HEK293 (cell line): ENCODE data around the gene ARHGEF28.

Experiments used
- CTCF ChIA-PET: fragments of 350-600 bp; formaldehyde crosslinking; extraction: SDS; loops from one replicate; lab custom pipeline; 2021; ENCODE audit warnings: antibody characterized with exemption; lab: Yijun Ruan, JAX
- POLR2A ChIA-PET: fragments of 300-600 bp; formaldehyde crosslinking; extraction: SDS; loops from one replicate; lab custom pipeline; 2020; ENCODE audit warnings: antibody characterized with exemption, inconsistent platforms; lab: Yijun Ruan, JAX
- H3K27ac ChIP-seq: fragments of 200-500 bp; sonication (Bioruptor generic); 2 replicates; pipeline ENCODE4 v1.5.1; 2014; ENCODE audit warnings: low read depth, low read length, control low read depth, inconsistent platforms; ENCODE audit errors: extremely low read depth
- H3K36me3 ChIP-seq, 2 experiments: fragments of 200-500 bp in 1 of 2; sonication (Bioruptor generic) in 1 of 2; 1 replicate in 1 of 2; 2 replicates in 1 of 2; pipeline ENCODE4 v1.5.1; 2014 to 2017; ENCODE audit warnings: inconsistent platforms in 2 of 2, low read length in 2 of 2; ENCODE audit not compliant: control insufficient read depth in 2 of 2, insufficient read depth in 1 of 2
- H3K4me1 ChIP-seq: fragments of 200-500 bp; sonication (Bioruptor generic); 2 replicates; pipeline ENCODE4 v1.5.1; 2014; ENCODE audit warnings: mild to moderate bottlenecking, low read length, inconsistent platforms; ENCODE audit not compliant: control insufficient read depth, insufficient read depth
- H3K4me3 ChIP-seq: 2 replicates; pipeline ENCODE4 v1.5.1; 2011; ENCODE audit warnings: low read depth, mild to moderate bottlenecking, control low read depth, low read length, moderate library complexity
- H3K9me3 ChIP-seq: fragments of 200-500 bp; sonication (Bioruptor generic); 2 replicates; pipeline ENCODE4 v1.5.1; 2014; ENCODE audit warnings: low read depth, low read length, inconsistent platforms; ENCODE audit not compliant: control insufficient read depth, insufficient read depth
- KLF1 ChIP-seq: fragments of 450-650 bp; formaldehyde crosslinking; IDR thresholded peaks from 2 replicates; pipeline ENCODE4 v1.5.1; 2016; ENCODE audit warnings: missing biosample characterization, missing genetic modification characterization
- KLF16 ChIP-seq: fragments of 450-650 bp; formaldehyde crosslinking; IDR thresholded peaks from 2 replicates; pipeline ENCODE4 v1.5.1; 2017; ENCODE audit warnings: missing biosample characterization, missing genetic modification characterization
- OSR2 ChIP-seq: fragments of 450-650 bp; formaldehyde crosslinking; IDR thresholded peaks from 2 replicates; pipeline ENCODE4 v1.5.1; 2016; ENCODE audit warnings: missing biosample characterization, missing genetic modification characterization
- ZBTB17 ChIP-seq: fragments of 450-650 bp; formaldehyde crosslinking; IDR thresholded peaks from 2 replicates; pipeline ENCODE4 v1.5.1; 2016; ENCODE audit warnings: missing biosample characterization, missing genetic modification characterization
- ZNF157 ChIP-seq: fragments of 450-650 bp; formaldehyde crosslinking; IDR thresholded peaks from 2 replicates; pipeline ENCODE4 v1.5.1; 2016; ENCODE audit warnings: missing biosample characterization, missing genetic modification characterization
- ZNF184 ChIP-seq: fragments of 450-650 bp; IDR thresholded peaks from 2 replicates; pipeline ENCODE4 v1.5.1; 2018; ENCODE audit warnings: missing biosample characterization, mild to moderate bottlenecking, missing genetic modification characterization
- ZNF26 ChIP-seq: fragments of 450-650 bp; formaldehyde crosslinking; IDR thresholded peaks from 2 replicates; pipeline ENCODE4 v1.5.1; 2016; ENCODE audit warnings: missing biosample characterization, missing genetic modification characterization
- ZNF280D ChIP-seq: fragments of 450-650 bp; formaldehyde crosslinking; IDR thresholded peaks from 2 replicates; pipeline ENCODE4 v1.5.1; 2016; ENCODE audit warnings: missing biosample characterization, missing genetic modification characterization
- ZNF501 ChIP-seq: fragments of 450-650 bp; formaldehyde crosslinking; IDR thresholded peaks from 2 replicates; pipeline ENCODE4 v1.5.1; 2016; ENCODE audit warnings: missing biosample characterization, missing genetic modification characterization
- ZNF747 ChIP-seq: fragments of 450-650 bp; formaldehyde crosslinking; IDR thresholded peaks from 2 replicates; pipeline ENCODE4 v1.5.1; 2016; ENCODE audit warnings: missing biosample characterization, missing genetic modification characterization
- ZNF76 ChIP-seq: fragments of 450-650 bp; formaldehyde crosslinking; IDR thresholded peaks from 2 replicates; pipeline ENCODE4; 2016; ENCODE audit warnings: low read depth, missing biosample characterization, missing genetic modification characterization, borderline replicate concordance
- ZNF768 ChIP-seq: fragments of 450-650 bp; formaldehyde crosslinking; IDR thresholded peaks from 2 replicates; pipeline ENCODE4 v1.5.1; 2018; ENCODE audit warnings: missing biosample characterization, mild to moderate bottlenecking, missing genetic modification characterization
- ZNF792 ChIP-seq: fragments of 450-650 bp; formaldehyde crosslinking; IDR thresholded peaks from 2 replicates; pipeline ENCODE4 v1.5.1; 2016; ENCODE audit warnings: missing biosample characterization, missing genetic modification characterization
- TF ChIP-seq, protein P1 (sequence below): sonication (generic); formaldehyde crosslinking; IDR thresholded peaks from 2 replicates; pipeline ENCODE4 v1.8.1; 2022; ENCODE audit warnings: mild to moderate bottlenecking, moderate library complexity, missing genetic modification reagents
- TF ChIP-seq, protein P2 (sequence below): fragments of 450-650 bp; formaldehyde crosslinking; IDR thresholded peaks from 2 replicates; pipeline ENCODE4 v1.5.1; 2016; ENCODE audit warnings: missing biosample characterization, missing genetic modification characterization
- TF ChIP-seq, protein P3 (sequence below): fragments of 450-650 bp; IDR thresholded peaks from 2 replicates; pipeline ENCODE4 v1.5.1; 2018; ENCODE audit warnings: missing biosample characterization, mild to moderate bottlenecking, missing genetic modification characterization
- TF ChIP-seq, protein P4 (sequence below): fragments of 450-650 bp; formaldehyde crosslinking; IDR thresholded peaks from 2 replicates; pipeline ENCODE4 v1.5.1; 2016; ENCODE audit warnings: missing biosample characterization, missing genetic modification characterization, low read depth
- TF ChIP-seq, protein P5 (sequence below): fragments of 450-650 bp; formaldehyde crosslinking; IDR thresholded peaks from 2 replicates; pipeline ENCODE4 v1.5.1; 2016; ENCODE audit warnings: missing biosample characterization, missing genetic modification characterization

ARHGEF28 gene

GRCh38 chr5:73780302-73781080 is 154.5 kb downstream of the ARHGEF28 start:
- H3K9me3 ChIP-seq, result no peaks in the 10 kb centered on the region
- POLR2A ChIA-PET, result no interaction called here
- H3K4me1 ChIP-seq, result no peaks in the 10 kb centered on the region
- no peak overlapping the region for H3K27ac ChIP-seq
- CTCF ChIA-PET, result interaction anchor here (0.6 to 4.1 kb wide), 3 partner anchors 13 to 845 kb away, joined by 3 to 26 read pairs (median 4); no protein-coding TSS in a partner anchor
- no peak overlapping the region for H3K4me3 ChIP-seq
- H3K36me3 ChIP-seq, result peaks cover 0 to 5% of the 10 kb centered on the region in 2 experiments; a peak in 1 of 3 replicates
- no peak for TF ChIP-seq ZNF26 (tag by site-specific recombination)
- TF ChIP-seq OSR2, result no peak
- TF ChIP-seq ZNF157, result no peak
- TF ChIP-seq, protein P1, sequence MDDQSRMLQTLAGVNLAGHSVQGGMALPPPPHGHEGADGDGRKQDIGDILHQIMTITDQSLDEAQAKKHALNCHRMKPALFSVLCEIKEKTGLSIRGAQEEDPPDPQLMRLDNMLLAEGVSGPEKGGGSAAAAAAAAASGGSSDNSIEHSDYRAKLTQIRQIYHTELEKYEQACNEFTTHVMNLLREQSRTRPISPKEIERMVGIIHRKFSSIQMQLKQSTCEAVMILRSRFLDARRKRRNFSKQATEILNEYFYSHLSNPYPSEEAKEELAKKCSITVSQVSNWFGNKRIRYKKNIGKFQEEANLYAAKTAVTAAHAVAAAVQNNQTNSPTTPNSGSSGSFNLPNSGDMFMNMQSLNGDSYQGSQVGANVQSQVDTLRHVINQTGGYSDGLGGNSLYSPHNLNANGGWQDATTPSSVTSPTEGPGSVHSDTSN (CRISPR knock-in tag), result no peak
- TF ChIP-seq ZNF747, result no peak
- TF ChIP-seq ZNF792, result no peak
- TF ChIP-seq ZNF280D (tag by site-specific recombination), result no peak
- TF ChIP-seq ZNF768, result no peak
- TF ChIP-seq, protein P2, sequence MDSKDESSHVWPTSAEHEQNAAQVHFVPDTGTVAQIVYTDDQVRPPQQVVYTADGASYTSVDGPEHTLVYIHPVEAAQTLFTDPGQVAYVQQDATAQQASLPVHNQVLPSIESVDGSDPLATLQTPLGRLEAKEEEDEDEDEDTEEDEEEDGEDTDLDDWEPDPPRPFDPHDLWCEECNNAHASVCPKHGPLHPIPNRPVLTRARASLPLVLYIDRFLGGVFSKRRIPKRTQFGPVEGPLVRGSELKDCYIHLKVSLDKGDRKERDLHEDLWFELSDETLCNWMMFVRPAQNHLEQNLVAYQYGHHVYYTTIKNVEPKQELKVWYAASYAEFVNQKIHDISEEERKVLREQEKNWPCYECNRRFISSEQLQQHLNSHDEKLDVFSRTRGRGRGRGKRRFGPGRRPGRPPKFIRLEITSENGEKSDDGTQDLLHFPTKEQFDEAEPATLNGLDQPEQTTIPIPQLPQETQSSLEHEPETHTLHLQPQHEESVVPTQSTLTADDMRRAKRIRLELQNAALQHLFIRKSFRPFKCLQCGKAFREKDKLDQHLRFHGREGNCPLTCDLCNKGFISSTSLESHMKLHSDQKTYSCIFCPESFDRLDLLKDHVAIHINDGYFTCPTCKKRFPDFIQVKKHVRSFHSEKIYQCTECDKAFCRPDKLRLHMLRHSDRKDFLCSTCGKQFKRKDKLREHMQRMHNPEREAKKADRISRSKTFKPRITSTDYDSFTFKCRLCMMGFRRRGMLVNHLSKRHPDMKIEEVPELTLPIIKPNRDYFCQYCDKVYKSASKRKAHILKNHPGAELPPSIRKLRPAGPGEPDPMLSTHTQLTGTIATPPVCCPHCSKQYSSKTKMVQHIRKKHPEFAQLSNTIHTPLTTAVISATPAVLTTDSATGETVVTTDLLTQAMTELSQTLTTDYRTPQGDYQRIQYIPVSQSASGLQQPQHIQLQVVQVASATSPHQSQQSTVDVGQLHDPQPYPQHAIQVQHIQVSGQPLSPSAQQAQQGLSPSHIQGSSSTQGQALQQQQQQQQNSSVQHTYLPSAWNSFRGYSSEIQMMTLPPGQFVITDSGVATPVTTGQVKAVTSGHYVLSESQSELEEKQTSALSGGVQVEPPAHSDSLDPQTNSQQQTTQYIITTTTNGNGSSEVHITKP (tag by site-specific recombination), result no peak
- no peak for TF ChIP-seq ZBTB17 (tag by site-specific recombination)
- TF ChIP-seq, protein P3, sequence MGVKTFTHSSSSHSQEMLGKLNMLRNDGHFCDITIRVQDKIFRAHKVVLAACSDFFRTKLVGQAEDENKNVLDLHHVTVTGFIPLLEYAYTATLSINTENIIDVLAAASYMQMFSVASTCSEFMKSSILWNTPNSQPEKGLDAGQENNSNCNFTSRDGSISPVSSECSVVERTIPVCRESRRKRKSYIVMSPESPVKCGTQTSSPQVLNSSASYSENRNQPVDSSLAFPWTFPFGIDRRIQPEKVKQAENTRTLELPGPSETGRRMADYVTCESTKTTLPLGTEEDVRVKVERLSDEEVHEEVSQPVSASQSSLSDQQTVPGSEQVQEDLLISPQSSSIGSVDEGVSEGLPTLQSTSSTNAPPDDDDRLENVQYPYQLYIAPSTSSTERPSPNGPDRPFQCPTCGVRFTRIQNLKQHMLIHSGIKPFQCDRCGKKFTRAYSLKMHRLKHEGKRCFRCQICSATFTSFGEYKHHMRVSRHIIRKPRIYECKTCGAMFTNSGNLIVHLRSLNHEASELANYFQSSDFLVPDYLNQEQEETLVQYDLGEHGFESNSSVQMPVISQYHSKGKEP, result no peak
- TF ChIP-seq ZNF501 (tag by site-specific recombination), result no peak
- TF ChIP-seq, protein P4, sequence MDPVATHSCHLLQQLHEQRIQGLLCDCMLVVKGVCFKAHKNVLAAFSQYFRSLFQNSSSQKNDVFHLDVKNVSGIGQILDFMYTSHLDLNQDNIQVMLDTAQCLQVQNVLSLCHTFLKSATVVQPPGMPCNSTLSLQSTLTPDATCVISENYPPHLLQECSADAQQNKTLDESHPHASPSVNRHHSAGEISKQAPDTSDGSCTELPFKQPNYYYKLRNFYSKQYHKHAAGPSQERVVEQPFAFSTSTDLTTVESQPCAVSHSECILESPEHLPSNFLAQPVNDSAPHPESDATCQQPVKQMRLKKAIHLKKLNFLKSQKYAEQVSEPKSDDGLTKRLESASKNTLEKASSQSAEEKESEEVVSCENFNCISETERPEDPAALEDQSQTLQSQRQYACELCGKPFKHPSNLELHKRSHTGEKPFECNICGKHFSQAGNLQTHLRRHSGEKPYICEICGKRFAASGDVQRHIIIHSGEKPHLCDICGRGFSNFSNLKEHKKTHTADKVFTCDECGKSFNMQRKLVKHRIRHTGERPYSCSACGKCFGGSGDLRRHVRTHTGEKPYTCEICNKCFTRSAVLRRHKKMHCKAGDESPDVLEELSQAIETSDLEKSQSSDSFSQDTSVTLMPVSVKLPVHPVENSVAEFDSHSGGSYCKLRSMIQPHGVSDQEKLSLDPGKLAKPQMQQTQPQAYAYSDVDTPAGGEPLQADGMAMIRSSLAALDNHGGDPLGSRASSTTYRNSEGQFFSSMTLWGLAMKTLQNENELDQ (tag by site-specific recombination), result no peak
- TF ChIP-seq KLF1, result no peak
- TF ChIP-seq ZNF184 (tag by site-specific recombination), result no peak
- TF ChIP-seq, protein P5, sequence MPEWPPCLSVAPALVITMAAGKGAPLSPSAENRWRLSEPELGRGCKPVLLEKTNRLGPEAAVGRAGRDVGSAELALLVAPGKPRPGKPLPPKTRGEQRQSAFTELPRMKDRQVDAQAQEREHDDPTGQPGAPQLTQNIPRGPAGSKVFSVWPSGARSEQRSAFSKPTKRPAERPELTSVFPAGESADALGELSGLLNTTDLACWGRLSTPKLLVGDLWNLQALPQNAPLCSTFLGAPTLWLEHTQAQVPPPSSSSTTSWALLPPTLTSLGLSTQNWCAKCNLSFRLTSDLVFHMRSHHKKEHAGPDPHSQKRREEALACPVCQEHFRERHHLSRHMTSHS, result no peak
- TF ChIP-seq KLF16 (tag by site-specific recombination), result no peak
- TF ChIP-seq ZNF76 (tag by site-specific recombination), result no peak
